CD14-positive monocyte (primary cell): Measurements from ENCODE around the gene RIC3. TPM values are rescaled to one million over a fixed set of nuclear protein-coding genes. Genes with fewer than 3 reads are reported as not detected.

Experiments used
- DNase-seq, 3 donors: peaks; one replicate each; pipeline ENCODE4 v3.0.0-alpha.2; 2011 to 2022
- H2AFZ ChIP-seq: 2 replicates; pipeline ENCODE4 v1.6.0; 2012; ENCODE audit warnings: mild to moderate bottlenecking, low read depth, low read length, inconsistent platforms; ENCODE audit not compliant: insufficient read depth, poor library complexity, severe bottlenecking
- H3K27ac ChIP-seq, 2 donors: 1 replicate in 1 of 2; 2 replicates in 1 of 2; pipeline ENCODE4 v1.5.1; 2012 to 2013; ENCODE audit warnings: low read length in 2 of 2, control low read depth in 1 of 2, inconsistent platforms in 1 of 2, low read depth in 1 of 2, mild to moderate bottlenecking in 1 of 2
- H3K27me3 ChIP-seq, 2 donors: one replicate each; pipeline versions ENCODE4 v1.6.0 to v1.6.1; 2011 to 2013; ENCODE audit warnings: low read length in 2 of 2; ENCODE audit not compliant: control insufficient read depth in 2 of 2, insufficient read depth in 2 of 2
- H3K36me3 ChIP-seq, 2 donors: replicated peaks in 1 of 2; 1 replicate in 1 of 2; 2 replicates in 1 of 2; pipeline versions ENCODE4 v1.5.1 to v1.6.1; 2012 to 2013; ENCODE audit warnings: low read length in 2 of 2, control low read depth in 1 of 2, inconsistent platforms in 1 of 2, mild to moderate bottlenecking in 1 of 2; ENCODE audit not compliant: insufficient read depth in 2 of 2, control insufficient read depth in 1 of 2
- H3K4me1 ChIP-seq, 2 donors: 1 replicate in 1 of 2; 2 replicates in 1 of 2; pipeline versions ENCODE4 v1.5.1 to v1.6.1; 2012 to 2013; ENCODE audit warnings: low read length in 2 of 2, control low read depth in 1 of 2, inconsistent platforms in 1 of 2, mild to moderate bottlenecking in 1 of 2, moderate library complexity in 1 of 2; ENCODE audit not compliant: insufficient read depth in 2 of 2, control insufficient read depth in 1 of 2
- H3K4me2 ChIP-seq: replicated peaks from 2 replicates; pipeline ENCODE3; 2012; ENCODE audit warnings: low read length, moderate library complexity, mild to moderate bottlenecking; ENCODE audit not compliant: poor library complexity, severe bottlenecking; ENCODE audit errors: extremely low read depth
- H3K4me3 ChIP-seq, 3 experiments: fragments of 200-600 bp in 1 of 3; sonication (generic) in 1 of 3; replicated peaks in 1 of 3; 1 replicate in 2 of 3; 2 replicates in 1 of 3; pipeline ENCODE4 v1.5.1; 2011 to 2013; ENCODE audit warnings: low read length in 3 of 3, mild to moderate bottlenecking in 3 of 3, control low read depth in 2 of 3, low read depth in 2 of 3, inconsistent platforms in 1 of 3, moderate library complexity in 1 of 3
- H3K79me2 ChIP-seq: 2 replicates; pipeline ENCODE4 v1.6.0; 2012; ENCODE audit warnings: mild to moderate bottlenecking, control low read depth, inconsistent platforms, low read length, moderate library complexity; ENCODE audit not compliant: insufficient read depth
- H3K9ac ChIP-seq: 2 replicates; pipeline ENCODE4 v1.6.0; 2017; ENCODE audit warnings: low read length, mild to moderate bottlenecking; ENCODE audit not compliant: insufficient read depth, poor library complexity, severe bottlenecking
- H3K9me3 ChIP-seq, 2 donors: replicated peaks in 1 of 2; 1 replicate in 1 of 2; 2 replicates in 1 of 2; pipeline versions ENCODE4 v1.5.1 to v1.6.1; 2012 to 2013; ENCODE audit warnings: low read length in 2 of 2, control low read depth in 1 of 2; ENCODE audit not compliant: control insufficient read depth in 1 of 2, insufficient read depth in 1 of 2
- H4K20me1 ChIP-seq: 2 replicates; pipeline ENCODE4 v1.6.0; 2012; ENCODE audit warnings: mild to moderate bottlenecking, low read length, control low read depth, moderate library complexity; ENCODE audit not compliant: insufficient read depth
- H3K27ac Mint-ChIP-seq, 7 donors: one replicate each; pipeline ENCODE4 v1.8.0; 2020; ENCODE audit warnings: mild to moderate bottlenecking in 7 of 7, mixed read lengths in 7 of 7, moderate library complexity in 6 of 7, inconsistent platforms in 2 of 7
- H3K27me3 Mint-ChIP-seq, 3 donors: one replicate each; pipeline ENCODE4 v1.8.0; 2021 to 2022; ENCODE audit warnings: low read depth in 3 of 3, mild to moderate bottlenecking in 3 of 3, mixed read lengths in 3 of 3, moderate library complexity in 3 of 3, inconsistent platforms in 1 of 3
- H3K36me3 Mint-ChIP-seq, 2 donors: one replicate each; pipeline ENCODE4 v1.8.0; 2020; ENCODE audit warnings: mixed read lengths in 2 of 2, inconsistent platforms in 1 of 2, mild to moderate bottlenecking in 1 of 2
- H3K4me1 Mint-ChIP-seq: one replicate; pipeline ENCODE4 v1.8.0; 2020; ENCODE audit warnings: mild to moderate bottlenecking, mixed read lengths
- H3K4me3 Mint-ChIP-seq, 2 donors: one replicate each; pipeline ENCODE4 v1.8.0; 2020; ENCODE audit warnings: mild to moderate bottlenecking in 2 of 2, mixed read lengths in 2 of 2, moderate library complexity in 1 of 2
- H3K9me3 Mint-ChIP-seq, 7 donors: one replicate each; pipeline ENCODE4 v1.8.0; 2020 to 2022; ENCODE audit warnings: mixed read lengths in 7 of 7, mild to moderate bottlenecking in 6 of 7, moderate library complexity in 6 of 7, inconsistent platforms in 2 of 7
- CTCF ChIP-seq: fragments of 200-600 bp; IDR thresholded peaks from one replicate; pipeline ENCODE4 v1.8.0; 2022; ENCODE audit warnings: antibody characterized with exemption, mild to moderate bottlenecking
- WGBS: methylation state at CpG from one replicate; pipeline ENCODE4 v1.1.5; 2013; ENCODE audit warnings: missing lambda C conversion rate; ENCODE audit not compliant: insufficient coverage; 5-methylcytosine and 5-hydroxymethylcytosine counted together
- intact Hi-C, 2 donors: fragments of 100-400 bp; cut with micrococcal nuclease; formaldehyde crosslinking; loops; one replicate each; pipeline versions ENCODE4 v1.15.0 to v1.15.1; 2023
- polyA plus RNA-seq, 3 donors: library from polyadenylated mRNA; depleted of rRNA in 1 of 3; unstranded in 2 of 3; stranded (reverse) in 1 of 3; fragments of 300-500 nt in 2 of 3; fragments of >200 nt in 1 of 3; fragmentation: Illumina TruSeq in 2 of 3; gene quantifications; 1 replicate in 2 of 3; 2 replicates in 1 of 3; pipeline ENCODE4 v1.2.3, GENCODE V29; 2012 to 2021

Gene RIC3
- polyA plus RNA-seq, 3 donors = 0.17 TPM; not detected in 2

GRCh38 chr11:8138526-8138925 is 30.3 kb downstream of the RIC3 start:
- peaks cover 2 to 12% (median 8%) of the 10 kb centered on the region in 7 donors for H3K9me3 Mint-ChIP-seq
- Histone ChIP-seq H3K27ac (no peak overlapping the region), H3K9ac (no peak overlapping the region), H3K4me3 (no peak overlapping the region), H2AFZ (no peak overlapping the region), H3K36me3 (no peaks in the 10 kb centered on the region), H3K79me2 (no peaks in the 10 kb centered on the region), H3K4me1 (no peaks in the 10 kb centered on the region), H3K27me3 (no peaks in the 10 kb centered on the region), H3K4me2 (no peak overlapping the region), H4K20me1 (no peaks in the 10 kb centered on the region), H3K9me3 (no peaks in the 10 kb centered on the region)
- intact Hi-C loops = no loop called here
- no peaks in the 10 kb centered on the region for H3K36me3 Mint-ChIP-seq
- no peaks in the 10 kb centered on the region for H3K4me1 Mint-ChIP-seq
- peaks cover 0 to 2% (median 0%) of the 10 kb centered on the region in 3 donors for H3K27me3 Mint-ChIP-seq
- no peak overlapping the region for H3K27ac Mint-ChIP-seq
- no peak for TF ChIP-seq CTCF
- 100% methylated on average over 2 of the region's 2 CpGs for WGBS
- DNase-seq = no peak
- no peak overlapping the region for H3K4me3 Mint-ChIP-seq

- no peaks in the 10 kb centered on the region for H3K9me3 ChIP-seq
- Mint-ChIP-seq H3K9me3 (no peaks in the 10 kb centered on the region), H3K4me3 (no peak overlapping the region), H3K27ac (no peak overlapping the region), H3K36me3 (no peaks in the 10 kb centered on the region), H3K4me1 (no peaks in the 10 kb centered on the region), H3K27me3 (peaks cover 0 to 3% (median 2%) of the 10 kb centered on the region in 3 donors)
- no peak overlapping the region for H3K9ac ChIP-seq
- DNase-seq = no peak
- H3K4me3 ChIP-seq = no peak overlapping the region
- H4K20me1 ChIP-seq = no peaks in the 10 kb centered on the region
- H3K36me3 ChIP-seq = no peaks in the 10 kb centered on the region
- no peaks in the 10 kb centered on the region for H3K27me3 ChIP-seq
- no peak overlapping the region for H3K27ac ChIP-seq
- H3K4me1 ChIP-seq = no peaks in the 10 kb centered on the region
- H3K79me2 ChIP-seq = no peaks in the 10 kb centered on the region
- intact Hi-C loops = no loop called here
- H3K4me2 ChIP-seq = no peak overlapping the region
- no peak overlapping the region for H2AFZ ChIP-seq
- no peak for TF ChIP-seq CTCF
- whole genome bisulfite sequencing = no CpG with 5 or more reads among the region's 2 CpGs
Measured at GRCh38 chr11:8127447-8127846, 41.4 kb downstream of the RIC3 start.
